Measurements from ENCODE around the gene TRPM3. TPM values are rescaled to one million over a fixed set of nuclear protein-coding genes. Genes with fewer than 3 reads are reported as not detected.

The TRPM3 gene
- total RNA-seq, 1 donor from 2014 or later, result not detected

- Mint-ChIP-seq H3K9me3 (no peaks in the 10 kb centered on the region), H3K4me3 (no peak overlapping the region), H3K27ac (no peak overlapping the region), H3K27me3 (peaks cover 17% of the 10 kb centered on the region), H3K4me1 (peaks cover 23% of the 10 kb centered on the region), H3K36me3 (ENCODE audit: low read depth) (no peaks in the 10 kb centered on the region)
- DNase-seq (no peak), ATAC-seq (ENCODE audit: low read depth) (no peak)
- no peak for TF ChIP-seq CTCF (IDR thresholded peaks at IDR 0.05)
- POLR2A ChIA-PET, result no interaction called here
- CTCF ChIA-PET, result no interaction called here
- intact Hi-C loops (cut with micrococcal nuclease), result no loop called here
Observed at GRCh38 chr9:70493029-70493428, 628.4 kb downstream of the TRPM3 start.

GRCh38 chr9:70492319-70492777, 629.1 kb downstream of the TRPM3 start:
- Mint-ChIP-seq H3K36me3 (ENCODE audit: low read depth) (no peaks in the 10 kb centered on the region), H3K27ac (no peak overlapping the region), H3K9me3 (no peaks in the 10 kb centered on the region), H3K4me3 (no peak overlapping the region), H3K27me3 (peaks cover 17% of the 10 kb centered on the region), H3K4me1 (peaks cover 23% of the 10 kb centered on the region)
- no peak for DNase-seq
- TF ChIP-seq CTCF (IDR thresholded peaks at IDR 0.05), result no peak
- intact Hi-C loops (cut with micrococcal nuclease), result no loop called here
- ChIA-PET POLR2A (no interaction called here), CTCF (no interaction called here)
- no peak for ATAC-seq (ENCODE audit: low read depth)

GRCh38 chr9:70491426-70492318, 629.7 kb downstream of the TRPM3 start:
- Mint-ChIP-seq H3K4me3 (no peak overlapping the region), H3K36me3 (ENCODE audit: low read depth) (no peaks in the 10 kb centered on the region), H3K9me3 (no peaks in the 10 kb centered on the region), H3K27ac (no peak overlapping the region), H3K4me1 (peaks cover 23% of the 10 kb centered on the region), H3K27me3 (peaks cover 17% of the 10 kb centered on the region)
- POLR2A ChIA-PET, result no interaction called here
- ATAC-seq (ENCODE audit: low read depth), result no peak
- intact Hi-C loops (cut with micrococcal nuclease), result no loop called here
- no peak for TF ChIP-seq CTCF (IDR thresholded peaks at IDR 0.05)
- CTCF ChIA-PET, result interaction anchor here (1.0 kb wide), 1 partner anchor 111 kb away, joined by 4 read pairs; no protein-coding TSS in a partner anchor
- no peak for DNase-seq

- POLR2A ChIA-PET, result no interaction called here
- ATAC-seq (ENCODE audit: low read depth), result no peak
- CTCF ChIA-PET, result no interaction called here
- Mint-ChIP-seq H3K27ac (no peak overlapping the region), H3K36me3 (ENCODE audit: low read depth) (no peaks in the 10 kb centered on the region), H3K9me3 (no peaks in the 10 kb centered on the region), H3K4me1 (peaks cover 23% of the 10 kb centered on the region), H3K4me3 (no peak overlapping the region), H3K27me3 (peaks cover 17% of the 10 kb centered on the region)
- TF ChIP-seq CTCF (IDR thresholded peaks at IDR 0.05), result no peak
- DNase-seq, result no peak
- intact Hi-C loops (cut with micrococcal nuclease), result no loop called here
Observed at GRCh38 chr9:70490478-70490877, 630.9 kb downstream of the TRPM3 start.

- no peak for TF ChIP-seq CTCF (IDR thresholded peaks at IDR 0.05)
- Mint-ChIP-seq H3K4me1 (peaks cover 9% of the 10 kb centered on the region), H3K9me3 (no peaks in the 10 kb centered on the region), H3K36me3 (ENCODE audit: low read depth) (no peaks in the 10 kb centered on the region), H3K27me3 (peaks cover 20% of the 10 kb centered on the region), H3K27ac (no peak overlapping the region), H3K4me3 (no peak overlapping the region)
- ChIA-PET POLR2A (no interaction called here), CTCF (interaction anchor here (1.3 to 1.8 kb wide), 3 partner anchors 114 to 148 kb away, joined by 4 to 8 read pairs (median 7); no protein-coding TSS in a partner anchor)
- DNase-seq (no peak), ATAC-seq (ENCODE audit: low read depth) (no peak)
- intact Hi-C loops (cut with micrococcal nuclease), result no loop called here
Observed at GRCh38 chr9:70488793-70489105, 632.7 kb downstream of the TRPM3 start.

Measured in activated B cell treated with CpG ODN at 0.5 μM for 24 hours (primary cell).